SW 1271 (cell line): ENCODE measurements around the gene FCSK.

Experiments used
- DNase-seq, 2 experiments: peaks; one replicate each; lab custom pipeline; 2025; lab: John Stamatoyannopoulos, UW

Gene FCSK

GRCh38 chr16:70455910-70456309 is 1.5 kb downstream of the FCSK start:
- DNase-seq = no peak

GRCh38 chr16:70457446-70458166 is 3.2 kb downstream of the FCSK start:
- no peak for DNase-seq

GRCh38 chr16:70460737-70461261 is 6.4 kb downstream of the FCSK start:
- DNase-seq = peak in 1 of 2 experiments; percentile 15

GRCh38 chr16:70463235-70463634 is 8.8 kb downstream of the FCSK start:
- DNase-seq = no peak

- no peak for DNase-seq
Observed at GRCh38 chr16:70465999-70466804, 11.8 kb downstream of the FCSK start.

- no peak for DNase-seq
Observed at GRCh38 chr16:70466805-70467076, 12.3 kb downstream of the FCSK start.

GRCh38 chr16:70467113-70467512 is 12.7 kb downstream of the FCSK start:
- no peak for DNase-seq

- DNase-seq = no peak
Observed at GRCh38 chr16:70467608-70468007, 13.2 kb downstream of the FCSK start.

GRCh38 chr16:70468776-70469525 is 14.6 kb downstream of the FCSK start:
- DNase-seq = no peak

- DNase-seq = no peak
Observed at GRCh38 chr16:70470141-70470926, 15.9 kb downstream of the FCSK start.

GRCh38 chr16:70470927-70471341 is 16.5 kb downstream of the FCSK start:
- DNase-seq = peak in 1 of 2 experiments; percentile 15

GRCh38 chr16:70472786-70473433 is 18.5 kb downstream of the FCSK start:
- no peak for DNase-seq

GRCh38 chr16:70473446-70474319 is 19.3 kb downstream of the FCSK start:
- DNase-seq = no peak

GRCh38 chr16:70474320-70475053 is 20.1 kb downstream of the FCSK start:
- DNase-seq = no peak

GRCh38 chr16:70475054-70475871 is 20.9 kb downstream of the FCSK start:
- no peak for DNase-seq

- peak in 1 of 2 experiments; percentile 66 for DNase-seq
Observed at GRCh38 chr16:70476272-70477020, 22.1 kb downstream of the FCSK start.

GRCh38 chr16:70478169-70478568 is 23.8 kb downstream of the FCSK start:
- DNase-seq = no peak

- no peak for DNase-seq
Observed at GRCh38 chr16:70478912-70479341, 24.5 kb downstream of the FCSK start.
